Hepatocyte (in vitro differentiated cells): Measurements from ENCODE around the gene AGAP1. TPM values are rescaled to one million over a fixed set of nuclear protein-coding genes. Genes with fewer than 3 reads are reported as not detected.

Experiments used
- DNase-seq: peaks from one replicate; pipeline ENCODE4 v3.0.0-alpha.2; 2016; ENCODE audit warnings: low spot score
- H2AFZ ChIP-seq: fragments of 200-600 bp; sonication (generic); 2 replicates; pipeline ENCODE4 v1.6.0; 2016; ENCODE audit warnings: antibody characterized with exemption, mild to moderate bottlenecking
- H3K27ac ChIP-seq: fragments of 200-600 bp; sonication (generic); 2 replicates; pipeline ENCODE4 v1.5.1; 2016; ENCODE audit warnings: mild to moderate bottlenecking
- H3K27me3 ChIP-seq: fragments of 200-600 bp; sonication (generic); 2 replicates; pipeline ENCODE4 v1.6.1; 2016
- H3K36me3 ChIP-seq: fragments of 200-600 bp; sonication (generic); replicated peaks from 2 replicates; pipeline ENCODE4 v1.5.1; 2016; ENCODE audit warnings: low read depth; ENCODE audit not compliant: insufficient read depth
- H3K4me1 ChIP-seq: fragments of 200-600 bp; sonication (generic); 2 replicates; pipeline ENCODE4 v1.5.1; 2016; ENCODE audit warnings: mild to moderate bottlenecking, moderate library complexity; ENCODE audit not compliant: insufficient read depth
- H3K4me2 ChIP-seq: fragments of 200-600 bp; sonication (generic); 2 replicates; pipeline ENCODE4 v1.6.0; 2016
- H3K4me3 ChIP-seq: fragments of 200-600 bp; sonication (generic); 2 replicates; pipeline ENCODE4 v1.5.1; 2016; ENCODE audit warnings: mild to moderate bottlenecking
- H3K79me2 ChIP-seq: fragments of 200-600 bp; sonication (generic); 2 replicates; pipeline ENCODE4 v1.6.0; 2017; ENCODE audit warnings: mild to moderate bottlenecking
- H3K9me2 ChIP-seq: fragments of 200-600 bp; sonication (generic); replicated peaks from 2 replicates; pipeline ENCODE4 v1.6.0; 2017; ENCODE audit warnings: mild to moderate bottlenecking; ENCODE audit not compliant: insufficient read depth
- H3K9me3 ChIP-seq: fragments of 200-600 bp; sonication (generic); 2 replicates; pipeline ENCODE4 v1.5.1; 2016; ENCODE audit warnings: low read depth, mild to moderate bottlenecking
- H4K20me1 ChIP-seq: fragments of 200-600 bp; sonication (generic); 2 replicates; pipeline ENCODE4 v1.6.0; 2016; ENCODE audit warnings: mild to moderate bottlenecking; ENCODE audit not compliant: insufficient read depth, poor library complexity, severe bottlenecking
- EZH2 ChIP-seq: fragments of 200-600 bp; sonication (generic); IDR thresholded peaks from 2 replicates; pipeline ENCODE4 v1.6.1; 2016; ENCODE audit warnings: antibody characterized with exemption, mild to moderate bottlenecking, borderline replicate concordance
- EZH2phosphoT487 ChIP-seq: fragments of 200-600 bp; sonication (generic); IDR thresholded peaks from one replicate; pipeline ENCODE4 v1.6.1; 2018; ENCODE audit warnings: antibody characterized with exemption, mild to moderate bottlenecking, low read depth, moderate library complexity; ENCODE audit not compliant: unreplicated experiment, severe bottlenecking
- WGBS: methylation state at CpG from one replicate; pipeline ENCODE4 v1.1.6; 2016; ENCODE audit warnings: low lambda C conversion rate; ENCODE audit errors: missing lambda C conversion rate; 5-methylcytosine and 5-hydroxymethylcytosine counted together
- polyA plus RNA-seq: library from polyadenylated mRNA; unstranded; fragments of >200 nt; fragmentation: Nextera tagmentation; extraction: Ambion mirVana; gene quantifications from 2 replicates; pipeline ENCODE4 v1.2.1, GENCODE V29; 2016
- total RNA-seq: library from RNA; depleted of rRNA; stranded (reverse); fragments of >200 nt; gene quantifications from 2 replicates; pipeline ENCODE4 v1.2.3, GENCODE V29; 2014
- TF ChIP-seq, protein P1 (sequence below): fragments of 200-600 bp; sonication (generic); IDR thresholded peaks from 2 replicates; pipeline ENCODE4 v1.5.1; 2016; ENCODE audit warnings: antibody characterized with exemption, mild to moderate bottlenecking; ENCODE audit not compliant: poor library complexity

Gene AGAP1
- total and polyA plus RNA-seq, 2 experiments from 2014 or later = 12.1 to 20.0 TPM

DNA sequence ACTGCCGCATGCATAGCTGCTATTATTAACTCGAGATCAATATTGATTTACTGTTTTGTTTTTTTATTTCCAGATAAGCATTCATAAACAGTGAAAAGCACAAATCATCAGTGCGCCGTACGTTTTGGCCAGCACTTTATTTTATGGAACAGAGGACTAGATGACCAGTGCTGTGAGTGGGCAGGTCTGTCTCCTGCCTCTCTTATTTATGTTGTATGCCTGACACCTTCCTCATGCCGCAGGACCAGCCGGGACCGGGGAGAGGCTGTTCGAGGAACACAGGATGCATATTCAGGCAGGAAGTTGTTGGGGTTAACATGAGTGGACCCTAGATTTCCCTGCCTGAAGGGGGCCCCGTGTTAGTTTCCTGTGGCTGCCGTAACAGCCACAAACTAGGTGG, 72.6 kb downstream of the AGAP1 start:
- H3K27me3 ChIP-seq = no peaks in the 10 kb centered on the region
- H3K9me2 ChIP-seq = no peaks in the 10 kb centered on the region
- H3K4me1 ChIP-seq = peaks cover 4% of the 10 kb centered on the region
- H4K20me1 ChIP-seq = peaks cover 37% of the 10 kb centered on the region
- no peak overlapping the region for H3K4me3 ChIP-seq
- no peaks in the 10 kb centered on the region for H3K9me3 ChIP-seq
- H3K4me2 ChIP-seq = no peak overlapping the region
- H3K27ac ChIP-seq = no peak overlapping the region
- H3K79me2 ChIP-seq = peaks cover 78% of the 10 kb centered on the region
- 89% methylated on average over 11 of the region's 11 CpGs for WGBS
- TF ChIP-seq EZH2 = no peak
- TF ChIP-seq EZH2phosphoT487 = no peak
- TF ChIP-seq, protein P1, sequence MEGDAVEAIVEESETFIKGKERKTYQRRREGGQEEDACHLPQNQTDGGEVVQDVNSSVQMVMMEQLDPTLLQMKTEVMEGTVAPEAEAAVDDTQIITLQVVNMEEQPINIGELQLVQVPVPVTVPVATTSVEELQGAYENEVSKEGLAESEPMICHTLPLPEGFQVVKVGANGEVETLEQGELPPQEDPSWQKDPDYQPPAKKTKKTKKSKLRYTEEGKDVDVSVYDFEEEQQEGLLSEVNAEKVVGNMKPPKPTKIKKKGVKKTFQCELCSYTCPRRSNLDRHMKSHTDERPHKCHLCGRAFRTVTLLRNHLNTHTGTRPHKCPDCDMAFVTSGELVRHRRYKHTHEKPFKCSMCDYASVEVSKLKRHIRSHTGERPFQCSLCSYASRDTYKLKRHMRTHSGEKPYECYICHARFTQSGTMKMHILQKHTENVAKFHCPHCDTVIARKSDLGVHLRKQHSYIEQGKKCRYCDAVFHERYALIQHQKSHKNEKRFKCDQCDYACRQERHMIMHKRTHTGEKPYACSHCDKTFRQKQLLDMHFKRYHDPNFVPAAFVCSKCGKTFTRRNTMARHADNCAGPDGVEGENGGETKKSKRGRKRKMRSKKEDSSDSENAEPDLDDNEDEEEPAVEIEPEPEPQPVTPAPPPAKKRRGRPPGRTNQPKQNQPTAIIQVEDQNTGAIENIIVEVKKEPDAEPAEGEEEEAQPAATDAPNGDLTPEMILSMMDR = no peak
- DNase-seq = no peak
- H2AFZ ChIP-seq = no peak overlapping the region
- no peaks in the 10 kb centered on the region for H3K36me3 ChIP-seq

DNA sequence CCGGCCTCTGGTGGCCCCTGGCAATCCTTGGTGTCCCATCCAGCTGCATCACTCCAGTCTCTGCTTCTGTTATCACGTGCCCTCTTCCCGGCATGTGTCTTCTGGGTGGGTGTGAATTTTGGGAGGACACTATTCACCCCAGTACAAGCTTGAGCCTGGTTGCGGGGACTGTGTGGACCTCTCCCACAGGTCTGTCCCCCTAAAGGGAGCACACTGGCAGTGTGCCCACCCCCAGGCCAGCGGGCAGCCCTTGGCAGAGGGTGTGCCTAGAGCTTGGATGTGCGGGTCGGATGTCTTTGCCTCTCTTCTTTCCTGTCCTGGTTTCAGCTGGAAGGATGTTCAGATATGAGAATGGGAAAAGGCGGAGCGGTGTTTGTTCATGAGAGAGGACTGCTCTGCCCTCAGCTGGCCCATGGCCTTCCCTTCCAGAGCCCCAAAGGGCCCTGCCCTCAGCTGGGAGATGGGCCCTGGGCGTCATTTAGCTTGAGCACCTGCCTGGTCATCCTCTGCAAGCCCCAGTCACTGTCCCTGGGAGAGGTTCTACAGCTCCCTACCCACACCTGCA, 73.2 kb downstream of the AGAP1 start:
- no peak overlapping the region for H3K27ac ChIP-seq
- no peaks in the 10 kb centered on the region for H3K27me3 ChIP-seq
- no peak overlapping the region for H3K4me3 ChIP-seq
- no peaks in the 10 kb centered on the region for H3K36me3 ChIP-seq
- H3K79me2 ChIP-seq = peaks cover 79% of the 10 kb centered on the region
- no peaks in the 10 kb centered on the region for H3K9me3 ChIP-seq
- H3K4me2 ChIP-seq = no peak overlapping the region
- H3K9me2 ChIP-seq = no peaks in the 10 kb centered on the region
- 93% methylated on average over 10 of the region's 10 CpGs for WGBS
- H3K4me1 ChIP-seq = peaks cover 4% of the 10 kb centered on the region
- peaks cover 31% of the 10 kb centered on the region for H4K20me1 ChIP-seq
- H2AFZ ChIP-seq = no peak overlapping the region
- TF ChIP-seq EZH2phosphoT487 = no peak
- TF ChIP-seq, protein P1 = no peak
- no peak for TF ChIP-seq EZH2
- no peak for DNase-seq

DNA sequence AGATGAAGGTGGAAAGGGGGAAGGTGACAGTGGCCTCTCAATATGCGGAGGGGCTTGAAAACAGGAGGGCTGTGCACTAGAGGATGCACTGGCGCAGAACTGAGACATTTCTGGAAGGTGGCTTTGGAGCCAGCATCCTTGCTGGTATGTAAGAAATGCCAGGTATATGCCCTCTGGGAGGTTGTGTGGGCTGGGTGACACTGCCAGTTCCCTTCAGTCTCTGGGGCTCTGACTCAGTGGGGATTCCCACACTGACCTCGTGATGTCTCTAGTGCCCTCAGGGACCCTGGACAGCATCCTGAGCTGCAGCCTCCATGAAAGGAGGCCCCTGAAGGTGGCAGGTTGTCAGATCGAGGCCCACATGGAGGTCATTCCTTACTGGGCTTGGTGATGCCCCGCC, 74.0 kb downstream of the AGAP1 start:
- TF ChIP-seq EZH2phosphoT487 (no peak), EZH2 (no peak)
- TF ChIP-seq, protein P1 = no peak
- H3K79me2 ChIP-seq = peaks cover 78% of the 10 kb centered on the region
- 98% methylated on average over 5 of the region's 5 CpGs for whole genome bisulfite sequencing

DNA sequence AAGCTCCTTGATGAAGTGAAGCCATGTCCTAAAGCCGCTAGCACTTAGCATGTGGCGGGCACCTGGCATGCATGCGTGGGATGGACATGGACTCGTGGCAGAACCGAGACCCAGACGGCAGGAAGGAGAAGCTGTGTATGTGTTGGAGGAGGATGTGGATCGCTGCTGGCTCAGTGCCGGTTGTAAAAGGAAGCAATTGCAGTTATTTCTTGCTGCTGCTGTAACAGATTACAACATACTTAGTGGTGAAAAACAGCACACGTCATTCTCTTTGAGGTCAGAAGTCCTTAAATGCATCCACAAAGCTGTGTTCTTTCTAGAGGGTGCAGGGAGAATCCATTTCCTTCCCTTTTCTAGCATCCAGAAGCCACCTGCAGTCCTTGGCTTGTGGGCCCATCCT, 74.6 kb downstream of the AGAP1 start:
- Histone ChIP-seq H3K4me1 (peaks cover 4% of the 10 kb centered on the region), H3K9me2 (no peaks in the 10 kb centered on the region), H2AFZ (no peak overlapping the region), H3K27me3 (no peaks in the 10 kb centered on the region), H3K36me3 (no peaks in the 10 kb centered on the region), H4K20me1 (peaks cover 21% of the 10 kb centered on the region), H3K4me2 (no peak overlapping the region), H3K9me3 (no peaks in the 10 kb centered on the region), H3K27ac (no peak overlapping the region), H3K79me2 (peaks cover 77% of the 10 kb centered on the region), H3K4me3 (no peak overlapping the region)
- TF ChIP-seq, protein P1 = no peak
- TF ChIP-seq EZH2phosphoT487 = no peak
- TF ChIP-seq EZH2 = no peak
- 93% methylated on average over 9 of the region's 9 CpGs for WGBS
- DNase-seq = no peak

More for the DNA sequence above, 74.0 kb downstream of the AGAP1 start:
- no peak overlapping the region for H3K27ac ChIP-seq
- no peaks in the 10 kb centered on the region for H3K27me3 ChIP-seq
- no peaks in the 10 kb centered on the region for H3K9me3 ChIP-seq
- H3K4me2 ChIP-seq = no peak overlapping the region
- no peak for DNase-seq
- no peak overlapping the region for H3K4me3 ChIP-seq
- no peaks in the 10 kb centered on the region for H3K36me3 ChIP-seq
- peaks cover 27% of the 10 kb centered on the region for H4K20me1 ChIP-seq
- peaks cover 4% of the 10 kb centered on the region for H3K4me1 ChIP-seq
- no peaks in the 10 kb centered on the region for H3K9me2 ChIP-seq
- no peak overlapping the region for H2AFZ ChIP-seq
